Activated CD4-positive, alpha-beta memory T cell treated with anti-CD3 and anti-CD28 coated beads for 36 hours (primary cell): ENCODE measurements around the gene IL15. TPM values are rescaled to one million over a fixed set of nuclear protein-coding genes. Genes with fewer than 3 reads are reported as not detected.
"Not testable (repeated sequence)": the region's sequence is repeated elsewhere in the genome, so short reads cannot be mapped to it uniquely, and the experiment has no call there.

Experiments
- CTCF ChIA-PET: fragments of 350-600 bp; sonication (Branson Sonifier 250); formaldehyde crosslinking; loops from one replicate; lab custom pipeline; 2021; ENCODE audit warnings: antibody characterized with exemption, inconsistent platforms; lab: Charles Lee
- POLR2A ChIA-PET: fragments of 350-600 bp; sonication (Branson Sonifier 250); formaldehyde crosslinking; loops from one replicate; lab custom pipeline; 2021; ENCODE audit warnings: antibody characterized with exemption; lab: Charles Lee
- DNase-seq: peaks from one replicate; pipeline ENCODE4 v3.0.0-alpha.2; 2020
- H3K27ac Mint-ChIP-seq: one replicate; pipeline ENCODE4 v1.8.0; 2021; ENCODE audit warnings: mixed read lengths
- H3K27me3 Mint-ChIP-seq: one replicate; pipeline ENCODE4 v1.8.0; 2021; ENCODE audit warnings: mixed read lengths
- H3K36me3 Mint-ChIP-seq: one replicate; pipeline ENCODE4 v1.8.0; 2021; ENCODE audit warnings: mixed read lengths
- H3K4me1 Mint-ChIP-seq: one replicate; pipeline ENCODE4 v1.8.0; 2021; ENCODE audit warnings: low read depth, mixed read lengths
- H3K4me3 Mint-ChIP-seq: one replicate; pipeline ENCODE4 v1.8.0; 2021; ENCODE audit warnings: mild to moderate bottlenecking, mixed read lengths
- H3K9me3 Mint-ChIP-seq: one replicate; pipeline ENCODE4 v1.8.0; 2021; ENCODE audit warnings: mixed read lengths
- intact Hi-C: fragments of 100-400 bp; cut with micrococcal nuclease; formaldehyde crosslinking; loops from one replicate; pipeline ENCODE4 v1.15.1; 2023
- total RNA-seq, 2 experiments: library from RNA; stranded (reverse); gene quantifications; one replicate each; pipeline ENCODE4 v1.2.3, GENCODE V29; 2021

IL15 gene
- total RNA-seq, 2 experiments from 2014 or later, result 1.4 to 2.2 TPM

DNA sequence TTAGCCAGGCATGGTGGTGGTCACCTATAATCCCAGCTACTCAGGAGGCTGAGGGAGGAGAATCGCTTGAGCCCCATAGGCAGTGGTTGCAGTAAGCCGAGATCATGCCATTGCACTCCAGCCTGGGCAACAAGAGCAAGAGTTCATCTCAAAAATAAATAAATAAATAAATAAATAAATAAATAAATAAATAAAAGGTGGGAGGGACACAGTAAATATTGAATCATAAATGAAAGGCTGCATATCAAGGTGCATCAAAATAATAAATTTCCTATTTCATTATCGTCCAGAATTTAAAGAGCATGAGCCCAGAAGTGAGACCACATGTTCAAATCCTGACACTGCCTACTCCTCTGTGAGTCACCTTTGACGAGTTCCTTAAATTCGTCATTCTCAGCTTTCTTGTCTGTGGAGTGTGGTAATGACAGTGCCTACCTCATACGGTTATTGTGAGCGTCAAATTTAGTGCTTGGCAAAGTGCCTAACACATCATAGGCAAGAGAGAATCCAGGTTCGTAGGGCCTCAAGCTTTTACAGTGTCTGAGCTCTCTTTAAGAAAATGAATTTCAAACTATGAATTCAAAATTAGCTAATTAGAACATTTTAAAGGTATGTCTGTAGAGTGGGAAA, 49.9 kb downstream of the IL15 start:
- DNase-seq, result no peak
- Mint-ChIP-seq H3K36me3 (peaks cover 6% of the 10 kb centered on the region), H3K27ac (no peak overlapping the region), H3K4me3 (no peak overlapping the region), H3K4me1 (no peaks in the 10 kb centered on the region), H3K27me3 (no peaks in the 10 kb centered on the region), H3K9me3 (no peaks in the 10 kb centered on the region)
- ChIA-PET CTCF (interaction anchor here (1.3 kb wide), 1 partner anchor 25 kb away, joined by 3 read pairs; no protein-coding TSS in a partner anchor), POLR2A (no interaction called here)
- intact Hi-C loops, result no loop called here

DNA sequence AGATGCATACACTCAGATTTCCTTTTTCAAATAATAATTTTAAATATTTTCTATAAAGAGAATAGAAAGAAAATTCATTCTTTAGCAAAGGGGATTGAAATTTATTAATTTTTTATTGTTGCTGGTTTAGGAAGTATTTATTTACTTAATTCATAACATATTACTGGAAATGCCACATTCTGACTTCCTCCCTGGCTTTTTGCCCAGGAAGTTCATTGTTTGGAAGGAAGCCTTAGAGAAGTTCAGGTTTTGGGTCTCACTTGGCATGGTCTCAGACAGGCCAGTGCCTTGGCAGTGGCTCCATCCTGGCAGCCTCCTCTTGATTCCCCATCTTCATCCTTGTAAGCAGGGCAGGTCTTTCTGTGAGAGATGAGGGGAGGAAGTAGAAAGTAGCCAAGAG, 50.5 kb downstream of the IL15 start:
- H3K4me3 Mint-ChIP-seq, result no peak overlapping the region
- H3K27ac Mint-ChIP-seq, result no peak overlapping the region
- ChIA-PET POLR2A (no interaction called here), CTCF (no interaction called here)
- H3K36me3 Mint-ChIP-seq, result peaks cover 6% of the 10 kb centered on the region
- no peaks in the 10 kb centered on the region for H3K9me3 Mint-ChIP-seq
- intact Hi-C loops, result no loop called here
- DNase-seq, result no peak
- H3K27me3 Mint-ChIP-seq, result no peaks in the 10 kb centered on the region
- no peaks in the 10 kb centered on the region for H3K4me1 Mint-ChIP-seq

- CTCF ChIA-PET, intact Hi-C loops, H3K9me3 Mint-ChIP-seq, H3K4me1 Mint-ChIP-seq, DNase-seq, H3K4me3 Mint-ChIP-seq, H3K36me3 Mint-ChIP-seq, H3K27me3 Mint-ChIP-seq, POLR2A ChIA-PET, H3K27ac Mint-ChIP-seq: not testable (repeated sequence)
Observed at GRCh38 chr4:141689726-141690296, 53.4 kb downstream of the IL15 start.

DNA sequence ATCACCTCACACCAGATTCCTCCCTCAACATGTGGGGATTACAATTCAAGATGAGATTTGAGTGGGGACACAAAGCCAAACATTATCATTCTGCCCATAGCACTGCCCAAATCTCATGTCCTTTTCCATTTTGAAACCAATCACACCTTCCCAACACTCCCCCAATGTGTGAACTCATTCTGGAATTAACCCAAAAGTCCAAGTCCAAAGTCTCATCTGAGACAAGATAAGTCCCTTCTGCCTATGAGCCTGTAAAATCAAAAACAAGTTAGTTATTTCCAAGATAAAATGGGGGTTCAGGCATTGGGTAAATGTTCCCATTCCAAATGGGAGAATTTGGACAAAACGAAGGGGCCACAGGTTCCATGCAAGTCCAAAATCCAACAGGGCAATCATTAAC, 54.9 kb downstream of the IL15 start:
- intact Hi-C loops, POLR2A ChIA-PET, H3K27ac Mint-ChIP-seq: not testable (repeated sequence)

DNA sequence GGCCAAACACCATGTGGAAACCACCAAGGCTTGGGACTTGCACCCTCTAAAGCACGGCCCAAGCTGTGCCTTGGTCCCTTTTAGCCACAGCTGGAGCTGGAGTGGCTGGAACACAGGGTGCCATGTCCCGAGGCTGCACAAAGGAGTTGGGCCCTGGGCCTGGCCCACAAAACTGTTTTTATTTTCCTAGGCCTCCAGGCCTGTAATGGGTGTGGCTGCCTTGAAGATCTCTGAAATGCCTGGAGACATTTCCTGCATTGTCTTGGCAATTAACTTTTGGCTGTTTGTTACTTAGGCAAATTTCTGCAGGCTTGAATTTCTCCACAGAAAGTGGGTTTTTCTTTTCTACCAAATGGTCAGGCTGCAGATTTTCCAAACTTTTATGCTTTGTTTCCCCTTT, 55.7 kb downstream of the IL15 start:
- ChIA-PET CTCF (no interaction called here), POLR2A (no interaction called here)
- H3K4me1 Mint-ChIP-seq, result no peaks in the 10 kb centered on the region
- no peaks in the 10 kb centered on the region for H3K9me3 Mint-ChIP-seq
- intact Hi-C loops, result no loop called here
- no peak overlapping the region for H3K4me3 Mint-ChIP-seq
- no peaks in the 10 kb centered on the region for H3K27me3 Mint-ChIP-seq
- no peak overlapping the region for H3K27ac Mint-ChIP-seq
- DNase-seq, result no peak
- H3K36me3 Mint-ChIP-seq, result peaks cover 6% of the 10 kb centered on the region

More for the DNA sequence above, 54.9 kb downstream of the IL15 start:
- H3K4me3 Mint-ChIP-seq, DNase-seq, H3K4me1 Mint-ChIP-seq, H3K9me3 Mint-ChIP-seq, CTCF ChIA-PET, H3K36me3 Mint-ChIP-seq, H3K27me3 Mint-ChIP-seq: not testable (repeated sequence)

- intact Hi-C loops, result no loop called here
- CTCF ChIA-PET, result no interaction called here
- POLR2A ChIA-PET, result no interaction called here
- no peak for DNase-seq
- Mint-ChIP-seq H3K9me3 (no peaks in the 10 kb centered on the region), H3K4me1 (peaks cover 3% of the 10 kb centered on the region), H3K4me3 (no peak overlapping the region), H3K27ac (no peak overlapping the region), H3K36me3 (peaks cover 4% of the 10 kb centered on the region), H3K27me3 (no peaks in the 10 kb centered on the region)
Observed at GRCh38 chr4:141697116-141697515, 60.7 kb downstream of the IL15 start.

DNA sequence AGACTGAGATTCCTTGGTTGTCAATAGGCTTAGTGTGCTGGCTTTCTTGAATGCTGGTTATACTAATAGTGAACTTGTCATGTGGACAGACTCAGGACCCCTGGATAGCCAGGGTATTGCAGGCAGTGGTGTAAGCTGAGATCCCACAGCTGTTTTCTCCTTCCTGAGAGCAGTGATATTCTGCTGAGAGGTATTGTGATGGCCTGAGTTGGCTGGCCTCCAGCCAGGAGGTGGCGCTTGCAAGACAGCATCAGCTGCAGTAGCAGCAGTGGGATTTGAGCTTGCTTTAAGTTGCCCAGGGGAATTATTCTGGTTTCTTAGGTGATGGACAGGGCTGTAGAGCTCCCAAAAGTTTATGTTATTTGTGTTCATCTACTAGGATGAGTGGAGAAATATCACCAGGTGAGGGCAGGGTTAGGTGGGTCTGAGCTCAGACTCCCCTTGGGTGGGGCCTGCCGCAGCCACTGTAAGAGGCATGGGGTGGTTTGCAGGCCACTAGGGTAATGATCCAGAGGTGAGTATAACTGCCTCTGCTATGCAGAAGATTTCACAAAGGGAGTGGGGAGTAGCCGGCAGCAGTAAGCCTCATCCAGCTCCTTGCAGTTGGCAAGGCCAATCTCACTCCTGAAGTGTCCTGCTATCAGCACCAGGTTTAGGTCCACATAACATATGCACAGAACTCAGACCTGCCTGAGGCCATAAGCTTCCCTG, 66.2 kb downstream of the IL15 start:
- Mint-ChIP-seq H3K36me3 (peaks cover 8% of the 10 kb centered on the region), H3K9me3 (peaks cover 12% of the 10 kb centered on the region), H3K4me3 (no peak overlapping the region), H3K4me1 (peaks cover 14% of the 10 kb centered on the region), H3K27ac (no peak overlapping the region), H3K27me3 (no peaks in the 10 kb centered on the region)
- intact Hi-C loops, result loop anchor here (10.0 kb wide), 1 partner anchor 398 kb away; no protein-coding TSS in a partner anchor
- ChIA-PET POLR2A (no interaction called here), CTCF (no interaction called here)
- DNase-seq, result peak; percentile 23

DNA sequence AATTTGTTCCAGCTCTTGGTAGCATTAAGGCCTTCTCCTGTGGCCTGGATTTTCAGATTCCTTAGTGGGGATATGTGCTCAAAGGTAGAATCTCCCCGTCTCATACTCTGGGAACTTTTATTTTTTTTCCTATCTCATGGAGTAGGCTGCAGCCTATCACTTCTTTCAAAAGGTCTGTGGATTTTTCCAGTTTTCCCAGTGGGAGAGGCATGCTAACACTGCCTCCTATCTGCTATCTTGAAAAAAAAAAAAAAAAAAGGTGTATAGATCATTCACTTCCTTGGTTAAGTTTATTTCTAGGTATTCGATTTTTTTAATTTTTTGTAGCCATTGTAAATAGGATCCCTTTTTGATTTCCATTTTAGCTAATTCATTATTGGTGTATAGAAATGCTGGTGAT, 67.1 kb downstream of the IL15 start:
- no peak for DNase-seq
- Mint-ChIP-seq H3K36me3 (peaks cover 9% of the 10 kb centered on the region), H3K9me3 (peaks cover 12% of the 10 kb centered on the region), H3K4me3 (no peak overlapping the region), H3K27me3 (no peaks in the 10 kb centered on the region), H3K4me1 (peaks cover 14% of the 10 kb centered on the region), H3K27ac (no peak overlapping the region)
- ChIA-PET CTCF (no interaction called here), POLR2A (no interaction called here)
- intact Hi-C loops, result loop anchor here (10.0 kb wide), 1 partner anchor 399 kb away; no protein-coding TSS in a partner anchor

GRCh38 chr4:141705048-141705746, 68.8 kb downstream of the IL15 start:
- no peak overlapping the region for H3K27ac Mint-ChIP-seq
- POLR2A ChIA-PET, result no interaction called here
- H3K4me1 Mint-ChIP-seq, result peaks cover 11% of the 10 kb centered on the region
- DNase-seq, result no peak
- CTCF ChIA-PET, result no interaction called here
- peaks cover 9% of the 10 kb centered on the region for H3K36me3 Mint-ChIP-seq
- H3K4me3 Mint-ChIP-seq, result no peak overlapping the region
- intact Hi-C loops, result loop anchor here (10.0 kb wide), 1 partner anchor 400 kb away; no protein-coding TSS in a partner anchor
- H3K27me3 Mint-ChIP-seq, result no peaks in the 10 kb centered on the region
- H3K9me3 Mint-ChIP-seq, result peaks cover 12% of the 10 kb centered on the region

- intact Hi-C loops, result loop anchor here (10.0 kb wide), 1 partner anchor 401 kb away; no protein-coding TSS in a partner anchor
- no peak overlapping the region for H3K4me3 Mint-ChIP-seq
- peaks cover 5% of the 10 kb centered on the region for H3K36me3 Mint-ChIP-seq
- ChIA-PET CTCF (no interaction called here), POLR2A (no interaction called here)
- peaks cover 11% of the 10 kb centered on the region for H3K4me1 Mint-ChIP-seq
- no peak for DNase-seq
- H3K27ac Mint-ChIP-seq, result no peak overlapping the region
- peaks cover 12% of the 10 kb centered on the region for H3K9me3 Mint-ChIP-seq
- H3K27me3 Mint-ChIP-seq, result no peaks in the 10 kb centered on the region
Observed at GRCh38 chr4:141705747-141706377, 69.5 kb downstream of the IL15 start.

GRCh38 chr4:141706445-141706844, 70.1 kb downstream of the IL15 start:
- intact Hi-C loops, result loop anchor here (10.0 kb wide), 1 partner anchor 402 kb away; no protein-coding TSS in a partner anchor
- POLR2A ChIA-PET, result no interaction called here

More at GRCh38 chr4:141706445-141706844, 70.1 kb downstream of the IL15 start:
- Mint-ChIP-seq H3K27ac (no peak overlapping the region), H3K27me3 (no peaks in the 10 kb centered on the region), H3K9me3 (peaks cover 12% of the 10 kb centered on the region), H3K4me3 (no peak overlapping the region), H3K4me1 (peaks cover 11% of the 10 kb centered on the region), H3K36me3 (peaks cover 5% of the 10 kb centered on the region)
- DNase-seq, result no peak
- CTCF ChIA-PET, result no interaction called here
